HG02840 (cell line): Measurements from ENCODE around the gene ARHGAP22.

Source experiments
- ATAC-seq: cut with Tn5 transposase; IDR thresholded peaks from one replicate; pipeline ENCODE4 v1.9.1; 2021; ENCODE audit warnings: mild to moderate bottlenecking, moderate library complexity, moderate number of reproducible peaks; ENCODE audit not compliant: unreplicated experiment, low FRiP score

ARHGAP22 gene

GRCh38 chr10:48470115-48470892 lies 134.6 kb downstream of the ARHGAP22 start:
- ATAC-seq = no peak

- no peak for ATAC-seq
Observed at GRCh38 chr10:48469516-48470020, 135.3 kb downstream of the ARHGAP22 start.

GRCh38 chr10:48468866-48469511 lies 135.9 kb downstream of the ARHGAP22 start:
- no peak for ATAC-seq

GRCh38 chr10:48468130-48468790 lies 136.6 kb downstream of the ARHGAP22 start:
- ATAC-seq = no peak

- no peak for ATAC-seq
Observed at GRCh38 chr10:48467669-48468068, 137.2 kb downstream of the ARHGAP22 start.

- ATAC-seq = no peak
Observed at GRCh38 chr10:48466611-48467240, 138.1 kb downstream of the ARHGAP22 start.

GRCh38 chr10:48465860-48466521 lies 138.9 kb downstream of the ARHGAP22 start:
- no peak for ATAC-seq

GRCh38 chr10:48464871-48465736 lies 139.8 kb downstream of the ARHGAP22 start:
- no peak for ATAC-seq

GRCh38 chr10:48464121-48464870 lies 140.6 kb downstream of the ARHGAP22 start:
- no peak for ATAC-seq

GRCh38 chr10:48463318-48464003 lies 141.4 kb downstream of the ARHGAP22 start:
- no peak for ATAC-seq

GRCh38 chr10:48462482-48463020 lies 142.3 kb downstream of the ARHGAP22 start:
- ATAC-seq = no peak

- no peak for ATAC-seq
Observed at GRCh38 chr10:48461623-48462481, 143.0 kb downstream of the ARHGAP22 start.

GRCh38 chr10:48460182-48460581 lies 144.7 kb downstream of the ARHGAP22 start:
- no peak for ATAC-seq

- ATAC-seq = no peak
Observed at GRCh38 chr10:48459270-48460150, 145.4 kb downstream of the ARHGAP22 start.

- no peak for ATAC-seq
Observed at GRCh38 chr10:48458662-48459048, 146.2 kb downstream of the ARHGAP22 start.
